ENCODE data around the gene RNLS.

GRCh38 chr10:88594482-88594881 lies 11.4 kb upstream of the RNLS start:
- TF ChIP-seq POLR2A (IDR thresholded peaks at IDR 0.05), result no peak
- no peak for TF ChIP-seq CTCF (IDR thresholded peaks at IDR 0.05)

Data from testis (tissue), 2 donors.